Liver (tissue), 2 donors: ENCODE measurements around the gene MFSD1.

ENCODE experiments used
- GABPA ChIP-seq, 2 donors: IDR thresholded peaks in 1 of 2; conservative IDR thresholded peaks in 1 of 2; 2 replicates each; pipeline ENCODE4 v1.6.1; 2016; ENCODE audit warnings: antibody characterized with exemption in 2 of 2, mild to moderate bottlenecking in 1 of 2, moderate library complexity in 1 of 2
- HNF4G ChIP-seq: IDR thresholded peaks from 2 replicates; pipeline ENCODE4 v1.6.1; 2016; ENCODE audit warnings: antibody characterized with exemption
- JUND ChIP-seq, 2 donors: IDR thresholded peaks; 2 replicates each; pipeline ENCODE4 v1.6.1; 2016; ENCODE audit warnings: antibody characterized with exemption in 2 of 2
- TF ChIP-seq, protein P1 (sequence below): IDR thresholded peaks from 2 replicates; pipeline ENCODE4 v1.6.1; 2016; ENCODE audit warnings: antibody characterized with exemption
- TF ChIP-seq, protein P2 (sequence below): IDR thresholded peaks from 2 replicates; pipeline ENCODE4 v1.6.1; 2016; ENCODE audit warnings: antibody characterized with exemption
- donor health status: healthy.

DNA sequence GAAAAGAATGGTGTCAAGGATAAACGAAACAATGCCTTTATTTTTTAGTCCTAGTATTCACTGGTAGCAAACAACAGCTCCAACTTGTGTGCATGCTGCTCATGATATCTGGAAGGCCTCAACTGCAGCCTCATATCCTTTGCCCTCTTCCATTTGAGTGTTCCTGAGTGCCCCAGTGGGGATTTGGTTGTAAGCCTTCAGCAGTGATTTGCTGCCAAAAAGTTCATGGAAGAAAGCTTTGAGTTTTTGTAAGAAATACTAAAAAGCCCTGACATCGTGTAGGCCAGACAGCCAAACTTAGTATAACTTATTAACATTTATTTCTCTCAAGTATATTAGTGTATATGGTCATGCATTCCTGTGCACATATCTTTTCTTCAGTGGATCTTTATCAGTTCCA, 30.0 kb downstream of the MFSD1 start:
- TF ChIP-seq, protein P1, sequence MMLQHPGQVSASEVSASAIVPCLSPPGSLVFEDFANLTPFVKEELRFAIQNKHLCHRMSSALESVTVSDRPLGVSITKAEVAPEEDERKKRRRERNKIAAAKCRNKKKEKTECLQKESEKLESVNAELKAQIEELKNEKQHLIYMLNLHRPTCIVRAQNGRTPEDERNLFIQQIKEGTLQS, result no peak
- TF ChIP-seq, protein P2, sequence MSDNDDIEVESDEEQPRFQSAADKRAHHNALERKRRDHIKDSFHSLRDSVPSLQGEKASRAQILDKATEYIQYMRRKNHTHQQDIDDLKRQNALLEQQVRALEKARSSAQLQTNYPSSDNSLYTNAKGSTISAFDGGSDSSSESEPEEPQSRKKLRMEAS, result no peak
- TF ChIP-seq GABPA (IDR thresholded peaks at IDR 0.05 in 1 of 2, conservative IDR thresholded peaks at IDR 0.05 in 1 of 2) (no peak), JUND (IDR thresholded peaks at IDR 0.05) (no peak), HNF4G (no peak)
